Right lobe of liver (tissue), 6 donors: ENCODE data around the gene SERPINB8. TPM values are rescaled to one million over a fixed set of nuclear protein-coding genes. Genes with fewer than 3 reads are reported as not detected.
"Not testable (repeated sequence)": the region's sequence is repeated elsewhere in the genome, so short reads cannot be mapped to it uniquely, and the experiment has no call there.

Experiments
- ATAC-seq, 4 donors: fragments of 200-7000 bp; cut with Tn5 transposase; one replicate each; pipeline ENCODE4 v1.9.1; 2020; ENCODE audit warnings: mild to moderate bottlenecking in 4 of 4, moderate library complexity in 4 of 4
- DNase-seq, 3 donors: peaks; one replicate each; pipeline ENCODE4 v3.0.0-alpha.2; 2020
- H3K27ac ChIP-seq, 3 donors: fragments of 200-600 bp; one replicate each; pipeline ENCODE4 v1.8.0; 2022
- H3K27me3 ChIP-seq, 2 donors: fragments of 200-600 bp; one replicate each; pipeline ENCODE4 v1.8.0; 2022
- H3K36me3 ChIP-seq, 4 donors: fragments of 200-600 bp; sonication (generic) in 1 of 4; one replicate each; pipeline versions ENCODE4 v1.5.1 to v1.8.0; 2017 to 2022; ENCODE audit warnings: control low read depth in 1 of 4
- H3K4me1 ChIP-seq, 4 donors: fragments of 200-600 bp; sonication (generic) in 1 of 4; one replicate each; pipeline versions ENCODE4 v1.5.1 to v1.8.0; 2017 to 2022; ENCODE audit warnings: control low read depth in 1 of 4
- H3K4me3 ChIP-seq, 3 donors: fragments of 200-600 bp; one replicate each; pipeline ENCODE4 v1.8.0; 2022
- H3K9me3 ChIP-seq, 4 donors: fragments of 200-600 bp; sonication (generic) in 1 of 4; one replicate each; pipeline versions ENCODE4 v1.5.1 to v1.8.0; 2017 to 2022; ENCODE audit warnings: control low read depth in 1 of 4
- CTCF ChIP-seq, 4 donors: fragments of 200-600 bp in 3 of 4; fragments of 450-650 bp in 1 of 4; IDR thresholded peaks; one replicate each; pipeline versions ENCODE4 v1.5.1 to v1.8.0; 2016 to 2022; ENCODE audit warnings: antibody characterized with exemption in 4 of 4, mild to moderate bottlenecking in 2 of 4
- POLR2A ChIP-seq: fragments of 450-650 bp; IDR thresholded peaks from one replicate; pipeline ENCODE4 v1.6.1; 2017; ENCODE audit warnings: antibody characterized with exemption, mild to moderate bottlenecking
- WGBS: methylation state at CpG from one replicate; pipeline ENCODE4 v1.1.6; 2018; ENCODE audit warnings: low coverage, low lambda C conversion rate; ENCODE audit not compliant: insufficient coverage; ENCODE audit errors: missing lambda C conversion rate; 5-methylcytosine and 5-hydroxymethylcytosine counted together
- intact Hi-C, 2 donors: fragments of 100-400 bp; cut with DNase I; formaldehyde crosslinking; loops; one replicate each; pipeline versions ENCODE4 v1.11.2 to v1.14.1; 2022
- total RNA-seq, 6 experiments: library from RNA; depleted of rRNA in 2 of 6; stranded (reverse); fragments of >200 nt in 2 of 6; fragmentation: NEBNext Ultra II Directional in 3 of 6; extraction: Animal tissue kit (Norgen Biotek cat#: 25700) in 3 of 6; gene quantifications; one replicate each; pipeline versions ENCODE4 v1.1.0 to v1.2.4, GENCODE V29; 2016 to 2023
- donor health status: DM: no; HTN: yes; CAD: no.
- donor health status: DM: no; HTN: no; CAD: no.
- donor health status: DM: no; HTN: no; CAD: no.
- donor health status: DM: no; HTN: yes; CAD: no.
- donor health status: DM: no; HTN: yes; CAD: no.

SERPINB8 gene
- total RNA-seq, 6 experiments from 2014 or later, result 2.8 to 44.2 (median 16.8) TPM

DNA sequence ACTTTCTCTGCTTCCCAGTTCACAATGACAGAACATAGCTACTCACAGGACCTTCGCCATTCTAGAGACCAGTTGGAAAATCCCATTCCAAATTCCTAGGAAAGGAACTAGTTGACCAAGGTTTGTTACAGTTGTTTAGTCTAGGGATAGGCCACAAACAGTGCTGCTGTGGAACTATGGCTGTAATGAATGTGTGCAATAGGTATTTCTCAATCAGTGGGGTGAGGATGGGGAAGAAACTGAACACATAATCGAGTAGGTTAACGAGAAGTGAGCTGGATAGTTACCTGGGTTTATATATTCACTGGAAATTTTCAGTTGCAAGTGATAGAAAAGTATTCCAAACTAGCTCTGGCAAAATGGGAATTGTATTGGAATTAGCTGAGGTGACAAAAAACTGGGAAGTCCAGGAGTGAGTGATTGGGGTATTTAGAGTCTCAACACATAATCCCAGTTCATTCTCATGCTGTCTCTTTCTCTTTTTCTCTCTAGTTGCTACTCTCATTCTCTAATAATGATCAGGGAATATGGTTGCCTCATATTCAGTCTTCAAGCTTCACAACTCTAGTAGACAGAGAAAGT lies 39.0 kb upstream of the SERPINB8 start:
- TF ChIP-seq POLR2A (no peak), CTCF (IDR thresholded peaks at IDR 0.05) (no peak)
- ATAC-seq (no peak), DNase-seq (no peak)
- H3K27me3 ChIP-seq, result no peaks in the 10 kb centered on the region
- no peak overlapping the region for H3K4me3 ChIP-seq
- intact Hi-C loops, result no loop called here
- H3K27ac ChIP-seq, result no peak overlapping the region
- H3K4me1 ChIP-seq, result peaks cover 0 to 1% (median 0%) of the 10 kb centered on the region in 4 donors
- no peaks in the 10 kb centered on the region for H3K9me3 ChIP-seq
- no peaks in the 10 kb centered on the region for H3K36me3 ChIP-seq
- WGBS, result 63% methylated on average over 3 of the region's 3 CpGs

DNA sequence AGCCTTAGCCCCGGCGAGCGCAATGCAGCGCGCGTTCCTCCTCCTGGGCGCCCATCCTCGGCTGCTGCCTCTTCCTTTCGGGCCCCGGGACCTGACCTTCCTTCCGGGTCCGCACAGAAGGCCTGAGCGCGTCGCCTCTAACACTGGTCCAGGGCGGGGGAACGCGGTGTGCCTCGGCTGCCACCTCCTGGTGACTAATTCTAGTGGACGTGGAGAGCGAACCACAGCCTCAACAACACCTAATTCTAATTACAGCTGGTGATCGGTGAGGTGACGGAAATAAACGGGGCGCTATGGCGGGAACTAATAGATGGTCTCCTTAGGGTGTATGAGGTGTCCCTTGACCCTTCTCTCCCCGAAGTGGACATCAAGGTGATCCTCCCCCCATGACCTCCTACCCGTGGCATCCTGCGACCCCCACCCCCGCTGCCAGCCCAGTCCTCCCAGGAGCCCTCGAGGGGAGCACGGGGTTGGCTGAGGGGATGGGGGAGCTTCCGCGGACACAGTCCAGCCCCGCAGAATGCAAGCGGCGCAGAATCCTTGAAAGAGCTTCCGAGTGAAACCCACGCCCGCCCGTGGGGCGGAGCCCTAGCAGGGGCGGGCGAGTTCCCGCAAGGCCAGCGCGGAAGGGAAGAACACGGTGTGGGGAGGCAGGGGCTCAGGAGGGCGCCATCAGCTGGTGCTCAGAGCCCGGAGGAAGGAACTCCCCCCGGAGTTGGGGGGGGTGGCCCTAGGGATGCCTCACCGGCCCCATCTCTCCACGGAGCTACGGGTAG lies 33.5 kb upstream of the SERPINB8 start:
- DNase-seq (peak; percentile 85 to 89 (median 88)), ATAC-seq (peak; percentile 100)
- Histone ChIP-seq H3K4me1 (peaks cover 0 to 9% (median 0%) of the 10 kb centered on the region in 4 donors), H3K36me3 (no peaks in the 10 kb centered on the region), H3K9me3 (no peaks in the 10 kb centered on the region), H3K4me3 (peak overlapping the region; percentile 28 to 44 (median 35)), H3K27me3 (no peaks in the 10 kb centered on the region), H3K27ac (no peak overlapping the region)
- TF ChIP-seq CTCF (IDR thresholded peaks at IDR 0.05) (peak; percentile 73 to 80 (median 75)), POLR2A (no peak)
- under 1% methylated on average over 23 of the region's 54 CpGs for WGBS
- intact Hi-C loops, result no loop called here

DNA sequence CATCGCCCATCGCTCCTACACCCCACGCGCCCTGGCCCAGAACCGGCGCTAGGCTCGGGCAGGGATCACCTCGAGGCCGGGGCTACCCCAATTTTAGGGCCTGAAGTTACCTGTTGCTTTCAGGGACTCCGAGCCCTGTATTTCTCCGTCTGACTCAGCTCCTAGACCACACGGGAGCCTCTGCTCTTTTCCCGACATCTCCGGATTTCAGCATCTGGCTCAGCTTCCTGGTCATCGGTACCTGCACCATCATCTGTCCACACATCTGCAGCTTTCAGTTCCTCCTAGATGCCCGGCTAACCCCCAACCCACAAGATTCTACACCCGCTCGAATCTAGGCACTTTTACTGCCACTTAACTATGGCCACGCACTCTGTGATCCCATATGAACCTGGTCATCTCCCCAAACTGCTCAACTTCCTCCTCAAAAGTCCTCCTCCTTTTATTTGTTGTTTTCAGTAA lies 32.9 kb upstream of the SERPINB8 start:
- no peaks in the 10 kb centered on the region for H3K9me3 ChIP-seq
- intact Hi-C loops, result no loop called here
- peak overlapping the region in 1 of 3 donors; percentile 44 for H3K4me3 ChIP-seq
- no peak for DNase-seq
- no peaks in the 10 kb centered on the region for H3K27me3 ChIP-seq
- 65% methylated on average over 6 of the region's 19 CpGs for WGBS
- no peaks in the 10 kb centered on the region for H3K36me3 ChIP-seq
- no peak for ATAC-seq
- TF ChIP-seq POLR2A, result no peak
- TF ChIP-seq CTCF (IDR thresholded peaks at IDR 0.05), result no peak
- H3K4me1 ChIP-seq, result peaks cover 0 to 9% (median 0%) of the 10 kb centered on the region in 4 donors
- no peak overlapping the region for H3K27ac ChIP-seq

DNA sequence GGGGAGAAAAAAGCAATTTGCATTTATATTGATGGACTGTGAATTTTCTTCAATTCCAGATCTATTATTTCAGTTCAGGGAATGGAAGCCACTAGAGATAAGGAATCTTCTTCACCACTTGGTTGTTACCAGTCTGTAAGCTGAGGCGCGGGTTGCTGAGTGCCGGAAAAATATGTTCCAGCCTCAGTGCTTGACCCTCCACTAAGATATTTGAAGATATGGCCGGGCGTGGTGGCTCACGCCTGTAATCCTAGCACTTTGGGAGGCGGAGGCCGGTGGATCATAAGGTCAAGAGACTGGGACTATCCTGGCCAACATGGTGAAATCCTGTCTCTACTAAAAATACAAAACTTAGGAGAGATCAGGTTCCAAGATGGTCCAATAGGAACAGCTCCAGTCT lies 29.9 kb upstream of the SERPINB8 start:
- 92% methylated on average over 8 of the region's 8 CpGs for WGBS
- intact Hi-C loops, result no loop called here
- DNase-seq, result no peak

DNA sequence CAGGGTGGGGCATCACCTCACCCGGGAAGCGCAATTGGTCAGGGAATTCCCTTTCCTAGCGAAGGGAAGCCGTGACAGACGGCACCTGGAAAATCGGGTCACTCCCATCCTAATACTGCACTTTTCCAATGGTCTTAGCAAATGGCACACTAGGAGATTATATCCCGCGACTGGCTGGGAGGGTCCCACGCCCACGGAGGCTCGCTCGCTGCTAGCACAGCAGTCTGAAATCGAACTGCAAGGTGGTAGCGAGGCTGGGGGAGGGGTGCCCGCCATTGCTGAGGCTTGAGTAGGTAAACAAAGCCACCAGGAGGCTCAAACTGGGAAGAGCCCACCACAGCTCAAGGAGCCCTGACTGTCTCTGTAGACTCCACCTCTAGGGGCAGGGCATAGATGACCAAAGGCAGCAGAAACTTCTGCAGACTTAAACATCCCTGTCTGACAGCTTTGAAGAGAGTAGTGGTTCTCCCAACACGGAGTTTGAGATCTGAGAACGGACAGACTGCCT lies 29.3 kb upstream of the SERPINB8 start:
- WGBS, result 67% methylated on average over 5 of the region's 17 CpGs

More for the DNA sequence above, 29.9 kb upstream of the SERPINB8 start:
- no peaks in the 10 kb centered on the region for H3K27me3 ChIP-seq
- no peak overlapping the region for H3K27ac ChIP-seq
- no peak overlapping the region for H3K4me3 ChIP-seq
- H3K36me3 ChIP-seq, result no peaks in the 10 kb centered on the region
- ATAC-seq, result no peak
- peaks cover 0 to 9% (median 0%) of the 10 kb centered on the region in 4 donors for H3K4me1 ChIP-seq
- TF ChIP-seq CTCF (IDR thresholded peaks at IDR 0.05) (no peak), POLR2A (no peak)
- no peaks in the 10 kb centered on the region for H3K9me3 ChIP-seq

More for the DNA sequence above, 29.3 kb upstream of the SERPINB8 start:
- ATAC-seq, H3K27me3 ChIP-seq, H3K4me1 ChIP-seq, H3K36me3 ChIP-seq, intact Hi-C loops, DNase-seq, H3K4me3 ChIP-seq, H3K9me3 ChIP-seq, H3K27ac ChIP-seq: not testable (repeated sequence)
